Measurements from ENCODE around the gene SPTLC2.

DNA sequence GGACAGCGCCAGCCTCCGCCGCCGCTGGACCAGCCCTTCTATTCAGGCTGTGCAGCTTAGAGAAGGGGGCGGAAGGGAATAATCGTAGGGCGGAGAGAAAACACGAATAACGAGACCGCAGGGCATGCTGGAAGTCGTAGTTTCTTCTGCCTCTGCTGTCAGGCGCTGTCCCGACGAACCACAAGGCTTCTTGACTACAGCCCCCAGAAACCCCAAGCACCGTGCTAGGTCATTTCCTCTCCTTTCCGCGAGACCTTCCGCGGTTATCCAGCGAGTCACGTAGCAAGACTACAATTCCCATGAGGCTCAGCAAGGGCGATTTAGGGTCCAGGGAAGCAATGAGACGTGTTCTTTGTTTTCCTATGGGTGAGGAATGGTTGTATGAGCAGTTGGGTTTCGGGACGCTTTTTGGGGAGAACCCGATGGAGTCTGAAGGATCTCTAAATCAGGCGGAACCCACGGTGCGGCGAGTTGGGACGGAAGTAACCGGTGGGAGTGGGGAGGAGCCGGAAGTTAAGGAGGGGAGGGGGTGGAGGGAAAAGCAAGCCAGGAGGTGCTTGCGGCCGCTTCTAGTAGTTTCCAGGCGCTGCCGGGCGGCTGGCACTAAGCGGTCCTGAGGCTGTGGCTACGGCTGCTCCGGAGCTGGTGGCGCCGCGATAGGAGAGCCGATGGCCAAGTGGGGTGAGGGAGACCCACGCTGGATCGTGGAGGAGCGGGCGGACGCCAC lies 158.8 kb downstream of the SPTLC2 start, which contains the start of the genes AHSA1 and VIPAS39:
- no peak for TF ChIP-seq CEBPB (IDR thresholded peaks at IDR 0.05)
- TF ChIP-seq EP300 (IDR thresholded peaks at IDR 0.05; ENCODE audit: borderline replicate concordance), result no peak
- TF ChIP-seq MAX (IDR thresholded peaks at IDR 0.05), result peak; percentile 69
- TF ChIP-seq RAD21 (IDR thresholded peaks at IDR 0.05; ENCODE audit: low read depth), result no peak
- no peak for TF ChIP-seq NFIC (IDR thresholded peaks at IDR 0.05)
- peak; percentile 20; the same call in 1 of the 2 replicates for TF ChIP-seq YY1 (IDR thresholded peaks at IDR 0.05; ENCODE audit: low read depth)
- peak; percentile 93 for TF ChIP-seq TAF1 (IDR thresholded peaks at IDR 0.05; ENCODE audit: low read depth)
- TF ChIP-seq, protein P1, sequence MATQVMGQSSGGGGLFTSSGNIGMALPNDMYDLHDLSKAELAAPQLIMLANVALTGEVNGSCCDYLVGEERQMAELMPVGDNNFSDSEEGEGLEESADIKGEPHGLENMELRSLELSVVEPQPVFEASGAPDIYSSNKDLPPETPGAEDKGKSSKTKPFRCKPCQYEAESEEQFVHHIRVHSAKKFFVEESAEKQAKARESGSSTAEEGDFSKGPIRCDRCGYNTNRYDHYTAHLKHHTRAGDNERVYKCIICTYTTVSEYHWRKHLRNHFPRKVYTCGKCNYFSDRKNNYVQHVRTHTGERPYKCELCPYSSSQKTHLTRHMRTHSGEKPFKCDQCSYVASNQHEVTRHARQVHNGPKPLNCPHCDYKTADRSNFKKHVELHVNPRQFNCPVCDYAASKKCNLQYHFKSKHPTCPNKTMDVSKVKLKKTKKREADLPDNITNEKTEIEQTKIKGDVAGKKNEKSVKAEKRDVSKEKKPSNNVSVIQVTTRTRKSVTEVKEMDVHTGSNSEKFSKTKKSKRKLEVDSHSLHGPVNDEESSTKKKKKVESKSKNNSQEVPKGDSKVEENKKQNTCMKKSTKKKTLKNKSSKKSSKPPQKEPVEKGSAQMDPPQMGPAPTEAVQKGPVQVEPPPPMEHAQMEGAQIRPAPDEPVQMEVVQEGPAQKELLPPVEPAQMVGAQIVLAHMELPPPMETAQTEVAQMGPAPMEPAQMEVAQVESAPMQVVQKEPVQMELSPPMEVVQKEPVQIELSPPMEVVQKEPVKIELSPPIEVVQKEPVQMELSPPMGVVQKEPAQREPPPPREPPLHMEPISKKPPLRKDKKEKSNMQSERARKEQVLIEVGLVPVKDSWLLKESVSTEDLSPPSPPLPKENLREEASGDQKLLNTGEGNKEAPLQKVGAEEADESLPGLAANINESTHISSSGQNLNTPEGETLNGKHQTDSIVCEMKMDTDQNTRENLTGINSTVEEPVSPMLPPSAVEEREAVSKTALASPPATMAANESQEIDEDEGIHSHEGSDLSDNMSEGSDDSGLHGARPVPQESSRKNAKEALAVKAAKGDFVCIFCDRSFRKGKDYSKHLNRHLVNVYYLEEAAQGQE (IDR thresholded peaks at IDR 0.05; ENCODE audit: low read depth), result no peak
- no peak for TF ChIP-seq EGR1 (IDR thresholded peaks at IDR 0.05)
- peak; percentile 93 for TF ChIP-seq CREB1 (IDR thresholded peaks at IDR 0.05; ENCODE audit: low read depth)
- TF ChIP-seq ZBTB7A (IDR thresholded peaks at IDR 0.05; ENCODE audit: low read depth), result no peak
